HL-60 (cell line): Measurements from ENCODE around the gene FADS6.

Experiments
- DNase-seq, 2 experiments: peaks; one replicate each; pipeline ENCODE4 v3.0.0-alpha.2; 2010 to 2020; ENCODE audit warnings: low read depth in 1 of 2, low spot score in 1 of 2
- H3K27ac ChIP-seq: fragments of 250-450 bp; sonication (Bioruptor Pico); replicated peaks from 2 replicates; pipeline ENCODE4 v1.5.1; 2020; ENCODE audit warnings: mild to moderate bottlenecking, moderate library complexity
- H3K27me3 ChIP-seq: fragments of 250-450 bp; sonication (Bioruptor Pico); 2 replicates; pipeline ENCODE4 v1.5.1; 2021; ENCODE audit warnings: mild to moderate bottlenecking, moderate library complexity; ENCODE audit not compliant: insufficient read depth, poor library complexity, severe bottlenecking
- H3K4me3 ChIP-seq: replicated peaks from 2 replicates; pipeline ENCODE4 v1.5.1; 2011; ENCODE audit warnings: mild to moderate bottlenecking, control low read depth, low read length; ENCODE audit not compliant: insufficient read depth
- CTCF ChIP-seq: IDR thresholded peaks from one replicate; pipeline ENCODE4 v1.5.1; 2011; ENCODE audit warnings: low read length, control low read depth, inconsistent platforms; ENCODE audit not compliant: insufficient read depth
- GABPA ChIP-seq: IDR thresholded peaks from 2 replicates; pipeline ENCODE4 v1.6.1; 2012; ENCODE audit warnings: low read depth
- POLR2AphosphoS5 ChIP-seq: IDR thresholded peaks from 2 replicates; pipeline ENCODE4 v1.6.1; 2012; ENCODE audit warnings: low read depth
- SPI1 ChIP-seq: IDR thresholded peaks from 2 replicates; pipeline ENCODE4 v1.6.1; 2012; ENCODE audit warnings: low read depth, mild to moderate bottlenecking, borderline replicate concordance
- TF ChIP-seq, protein P1 (sequence below): IDR thresholded peaks from 2 replicates; pipeline ENCODE4 v1.6.1; 2012; ENCODE audit warnings: low read depth; ENCODE audit not compliant: insufficient replicate concordance

The FADS6 gene

DNA sequence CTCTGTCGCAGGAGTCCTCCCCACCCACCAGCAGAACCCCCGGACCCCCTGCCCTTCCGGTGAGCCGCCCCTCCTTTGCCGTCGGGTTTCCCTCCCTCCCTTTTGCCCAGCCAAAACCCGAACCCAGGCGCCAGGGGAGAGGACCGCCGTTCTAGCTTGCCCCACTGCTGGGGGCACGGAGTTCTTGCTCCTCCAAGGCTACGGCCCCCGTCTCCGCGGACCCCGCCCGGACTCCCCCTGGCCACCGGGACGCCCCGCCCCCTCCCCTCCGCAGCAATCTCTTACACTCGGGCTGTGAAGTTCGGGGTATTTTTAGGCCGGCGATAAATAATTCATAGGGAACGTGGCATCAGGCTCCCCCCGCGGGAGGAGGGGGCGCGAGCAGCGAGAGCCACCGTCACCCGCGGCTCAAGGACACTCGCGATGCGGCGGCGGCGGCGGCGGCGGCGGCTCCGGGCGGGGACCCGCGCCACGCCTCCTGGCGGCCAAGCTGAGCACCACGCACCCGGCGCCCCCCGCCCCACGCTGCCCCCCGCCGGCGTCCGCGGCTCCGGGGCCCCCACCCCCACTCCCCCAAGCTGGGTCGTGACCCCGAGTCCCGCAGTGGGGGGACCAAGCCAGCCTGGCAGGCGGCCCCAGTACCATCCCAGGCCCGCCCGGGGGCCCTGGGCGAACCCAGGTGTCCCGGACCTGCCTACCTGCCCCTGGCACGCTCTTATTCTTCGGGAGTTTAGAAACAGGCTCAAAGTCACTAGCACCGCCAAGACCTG is 33.8 kb downstream of the FADS6 start, which contains the start of gene GRIN2C:
GRIN2C (minus strand) TSS at position 427 of the 770 bp plus-strand sequence. CDS start 4,793 bp downstream, outside the sequence.
- H3K27me3 ChIP-seq: peaks cover 45% of the 10 kb centered on the region
- DNase-seq: no peak

GRCh38 chr17:74858672-74859458 is 34.6 kb downstream of the FADS6 start:
- TF ChIP-seq, protein P1, sequence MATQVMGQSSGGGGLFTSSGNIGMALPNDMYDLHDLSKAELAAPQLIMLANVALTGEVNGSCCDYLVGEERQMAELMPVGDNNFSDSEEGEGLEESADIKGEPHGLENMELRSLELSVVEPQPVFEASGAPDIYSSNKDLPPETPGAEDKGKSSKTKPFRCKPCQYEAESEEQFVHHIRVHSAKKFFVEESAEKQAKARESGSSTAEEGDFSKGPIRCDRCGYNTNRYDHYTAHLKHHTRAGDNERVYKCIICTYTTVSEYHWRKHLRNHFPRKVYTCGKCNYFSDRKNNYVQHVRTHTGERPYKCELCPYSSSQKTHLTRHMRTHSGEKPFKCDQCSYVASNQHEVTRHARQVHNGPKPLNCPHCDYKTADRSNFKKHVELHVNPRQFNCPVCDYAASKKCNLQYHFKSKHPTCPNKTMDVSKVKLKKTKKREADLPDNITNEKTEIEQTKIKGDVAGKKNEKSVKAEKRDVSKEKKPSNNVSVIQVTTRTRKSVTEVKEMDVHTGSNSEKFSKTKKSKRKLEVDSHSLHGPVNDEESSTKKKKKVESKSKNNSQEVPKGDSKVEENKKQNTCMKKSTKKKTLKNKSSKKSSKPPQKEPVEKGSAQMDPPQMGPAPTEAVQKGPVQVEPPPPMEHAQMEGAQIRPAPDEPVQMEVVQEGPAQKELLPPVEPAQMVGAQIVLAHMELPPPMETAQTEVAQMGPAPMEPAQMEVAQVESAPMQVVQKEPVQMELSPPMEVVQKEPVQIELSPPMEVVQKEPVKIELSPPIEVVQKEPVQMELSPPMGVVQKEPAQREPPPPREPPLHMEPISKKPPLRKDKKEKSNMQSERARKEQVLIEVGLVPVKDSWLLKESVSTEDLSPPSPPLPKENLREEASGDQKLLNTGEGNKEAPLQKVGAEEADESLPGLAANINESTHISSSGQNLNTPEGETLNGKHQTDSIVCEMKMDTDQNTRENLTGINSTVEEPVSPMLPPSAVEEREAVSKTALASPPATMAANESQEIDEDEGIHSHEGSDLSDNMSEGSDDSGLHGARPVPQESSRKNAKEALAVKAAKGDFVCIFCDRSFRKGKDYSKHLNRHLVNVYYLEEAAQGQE: no peak
- TF ChIP-seq POLR2AphosphoS5 (no peak), GABPA (no peak), SPI1 (no peak), CTCF (no peak)
- no peak for DNase-seq
- Histone ChIP-seq H3K4me3 (no peak overlapping the region), H3K27me3 (peaks cover 53% of the 10 kb centered on the region), H3K27ac (no peak overlapping the region)

More for the DNA sequence above, 33.8 kb downstream of the FADS6 start, which contains the start of gene GRIN2C:
- Histone ChIP-seq H3K27ac (no peak within 1 kb of the TSS), H3K4me3 (no peak within 1 kb of the TSS)
- TF ChIP-seq SPI1 (no peak), GABPA (no peak), POLR2AphosphoS5 (no peak), CTCF (no peak)
- TF ChIP-seq, protein P1: no peak

DNA sequence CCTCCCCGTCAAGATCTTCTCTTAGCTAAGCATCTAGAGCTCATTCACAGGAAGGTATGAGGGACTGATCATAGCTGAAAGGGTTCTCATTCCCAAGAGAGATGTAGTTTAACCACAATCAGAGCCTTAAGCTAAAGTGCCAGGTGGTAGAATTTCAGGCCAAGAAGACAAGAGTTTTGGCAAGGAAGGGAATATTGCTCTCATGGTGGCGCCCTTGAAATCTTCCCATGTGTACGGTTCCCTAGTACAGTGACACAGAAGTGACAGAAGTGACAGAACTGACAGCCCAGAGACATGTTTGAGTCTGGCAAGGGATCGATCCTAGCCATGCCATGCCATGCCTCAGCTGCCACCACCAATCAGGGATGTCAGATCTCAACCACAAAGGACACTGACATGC is 36.2 kb downstream of the FADS6 start:
- DNase-seq: no peak
- H3K27me3 ChIP-seq: peaks cover 68% of the 10 kb centered on the region
- no peak for TF ChIP-seq POLR2AphosphoS5
- TF ChIP-seq, protein P1: no peak
- TF ChIP-seq SPI1: no peak
- no peak overlapping the region for H3K27ac ChIP-seq
- H3K4me3 ChIP-seq: no peak overlapping the region
